ENCODE results near the gene RIMBP2.

RIMBP2 gene

DNA sequence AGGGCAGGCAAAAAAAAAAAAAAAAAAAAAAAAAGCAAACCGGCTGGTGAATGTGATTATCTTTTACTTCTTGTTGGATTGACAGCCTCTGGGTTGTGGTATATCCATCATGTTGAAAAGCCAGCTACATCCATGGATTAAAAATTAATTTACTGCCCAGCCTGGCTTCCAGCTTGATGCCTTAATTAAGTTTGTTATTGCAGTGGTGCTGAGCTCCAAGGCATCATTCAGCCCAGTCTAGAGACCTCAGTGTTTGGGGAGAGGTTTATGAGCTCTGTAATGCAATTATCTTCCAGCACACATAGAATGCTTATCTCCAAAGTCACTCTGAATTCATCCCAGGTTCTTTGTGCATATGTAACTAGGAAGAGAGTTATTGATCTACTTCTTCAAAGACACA, 114.8 kb downstream of the RIMBP2 start:
- no peak overlapping the region for H3K4me2 ChIP-seq (ENCODE audit: low read length)
- no peak overlapping the region for H3K4me3 ChIP-seq (ENCODE audit: low read length)
- no peaks in the 10 kb centered on the region for H3K36me3 ChIP-seq (replicated peaks; ENCODE audit: low read depth, low read length)
- H4K20me1 ChIP-seq (ENCODE audit: insufficient read depth, low read length) = no peaks in the 10 kb centered on the region
- H3K27ac ChIP-seq (ENCODE audit: low read length) = no peak overlapping the region
- TF ChIP-seq EZH2phosphoT487 (IDR thresholded peaks at IDR 0.05; ENCODE audit: low read depth) (no peak), CTCF (IDR thresholded peaks at IDR 0.05; ENCODE audit: low read depth, low read length) (no peak)
- no peaks in the 10 kb centered on the region for H3K4me1 ChIP-seq (ENCODE audit: low read length)
- no peaks in the 10 kb centered on the region for H3K27me3 ChIP-seq (ENCODE audit: low read depth, low read length)
- no peaks in the 10 kb centered on the region for H3K79me2 ChIP-seq (ENCODE audit: low read length)
- H3K9ac ChIP-seq (ENCODE audit: low read length) = no peak overlapping the region
- H3K9me3 ChIP-seq (ENCODE audit: insufficient read depth, low read length) = no peaks in the 10 kb centered on the region
- no peak overlapping the region for H2AFZ ChIP-seq (ENCODE audit: low read depth, low read length)

- Histone ChIP-seq H3K4me1 (ENCODE audit: low read length) (no peaks in the 10 kb centered on the region), H3K36me3 (replicated peaks; ENCODE audit: low read depth, low read length) (no peaks in the 10 kb centered on the region), H4K20me1 (ENCODE audit: insufficient read depth, low read length) (no peaks in the 10 kb centered on the region), H3K79me2 (ENCODE audit: low read length) (no peaks in the 10 kb centered on the region), H3K4me2 (ENCODE audit: low read length) (no peak overlapping the region), H3K9ac (ENCODE audit: low read length) (no peak overlapping the region), H3K9me3 (ENCODE audit: insufficient read depth, low read length) (no peaks in the 10 kb centered on the region; the same call in 1 of the 2 replicates), H3K27me3 (ENCODE audit: low read depth, low read length) (no peaks in the 10 kb centered on the region), H2AFZ (ENCODE audit: low read depth, low read length) (no peak overlapping the region), H3K27ac (ENCODE audit: low read length) (no peak overlapping the region), H3K4me3 (ENCODE audit: low read length) (no peak overlapping the region)
- TF ChIP-seq CTCF (IDR thresholded peaks at IDR 0.05; ENCODE audit: low read depth, low read length) (no peak), EZH2phosphoT487 (IDR thresholded peaks at IDR 0.05; ENCODE audit: low read depth) (no peak)
Measured at GRCh38 chr12:130596241-130596640, 119.9 kb downstream of the RIMBP2 start.

DNA sequence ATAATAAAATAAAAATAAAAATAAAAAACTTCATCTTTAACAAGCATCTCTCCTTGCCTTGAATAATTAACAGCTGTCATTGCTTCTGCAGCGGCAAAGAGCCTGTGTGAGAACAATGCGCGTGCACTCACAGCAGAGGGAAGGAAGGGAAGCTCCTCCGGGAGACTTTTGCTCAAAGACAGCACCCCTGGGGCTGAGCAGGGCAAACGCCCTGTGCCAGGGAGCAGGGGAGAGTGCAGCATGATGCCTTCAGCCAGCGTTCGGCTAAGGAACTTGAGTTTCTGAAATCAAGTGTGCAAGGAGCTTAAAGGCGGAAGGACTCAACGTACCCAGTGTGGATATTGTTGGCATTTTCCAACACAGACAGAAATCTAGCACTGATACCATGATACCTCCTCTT, 120.5 kb downstream of the RIMBP2 start:
- TF ChIP-seq CTCF (IDR thresholded peaks at IDR 0.05; ENCODE audit: low read depth, low read length) = no peak
- TF ChIP-seq EZH2phosphoT487 (IDR thresholded peaks at IDR 0.05; ENCODE audit: low read depth) = no peak
- H3K9me3 ChIP-seq (ENCODE audit: insufficient read depth, low read length) = no peaks in the 10 kb centered on the region; the same call in 1 of the 2 replicates

GRCh38 chr12:130593056-130593455, 123.0 kb downstream of the RIMBP2 start:
- TF ChIP-seq EZH2phosphoT487 (IDR thresholded peaks at IDR 0.05; ENCODE audit: low read depth) (no peak), CTCF (IDR thresholded peaks at IDR 0.05; ENCODE audit: low read depth, low read length) (no peak)
- no peaks in the 10 kb centered on the region for H3K36me3 ChIP-seq (replicated peaks; ENCODE audit: low read depth, low read length)
- H3K9me3 ChIP-seq (ENCODE audit: insufficient read depth, low read length) = no peaks in the 10 kb centered on the region; the same call in 1 of the 2 replicates
- no peak overlapping the region for H3K9ac ChIP-seq (ENCODE audit: low read length)
- no peak overlapping the region for H3K27ac ChIP-seq (ENCODE audit: low read length)
- no peaks in the 10 kb centered on the region for H3K27me3 ChIP-seq (ENCODE audit: low read depth, low read length)
- H3K4me1 ChIP-seq (ENCODE audit: low read length) = no peaks in the 10 kb centered on the region
- no peak overlapping the region for H3K4me2 ChIP-seq (ENCODE audit: low read length)
- H4K20me1 ChIP-seq (ENCODE audit: insufficient read depth, low read length) = no peaks in the 10 kb centered on the region
- H3K79me2 ChIP-seq (ENCODE audit: low read length) = no peaks in the 10 kb centered on the region
- no peak overlapping the region for H2AFZ ChIP-seq (ENCODE audit: low read depth, low read length)
- no peak overlapping the region for H3K4me3 ChIP-seq (ENCODE audit: low read length)

More for the DNA sequence above, 120.5 kb downstream of the RIMBP2 start:
- Histone ChIP-seq H3K4me2 (ENCODE audit: low read length) (no peak overlapping the region), H3K9ac (ENCODE audit: low read length) (no peak overlapping the region), H2AFZ (ENCODE audit: low read depth, low read length) (no peak overlapping the region), H3K4me1 (ENCODE audit: low read length) (no peaks in the 10 kb centered on the region), H3K36me3 (replicated peaks; ENCODE audit: low read depth, low read length) (no peaks in the 10 kb centered on the region), H3K27me3 (ENCODE audit: low read depth, low read length) (no peaks in the 10 kb centered on the region), H4K20me1 (ENCODE audit: insufficient read depth, low read length) (no peaks in the 10 kb centered on the region), H3K79me2 (ENCODE audit: low read length) (no peaks in the 10 kb centered on the region), H3K27ac (ENCODE audit: low read length) (no peak overlapping the region), H3K4me3 (ENCODE audit: low read length) (no peak overlapping the region)

Measured in OCI-LY3 (cell line).